OCI-LY7 (cell line): ENCODE data around the gene DHX34. TPM values are rescaled to one million over a fixed set of nuclear protein-coding genes. Genes with fewer than 3 reads are reported as not detected.

Experiments
- BruUV-seq: library from RNA; stranded (reverse); fragments of 400-500 nt; replicated peaks from 2 replicates; lab custom pipeline; 2021; lab: Mats Ljungman, UMichigan
- CTCF ChIA-PET: fragments of 300-600 bp; sonication (Branson Sonifier 250); formaldehyde crosslinking; loops from one replicate; lab custom pipeline; 2022; ENCODE audit warnings: antibody characterized with exemption; ENCODE audit not compliant: unreplicated experiment; lab: Charles Lee
- POLR2A ChIA-PET: fragments of 300-600 bp; sonication (Branson Sonifier 250); formaldehyde crosslinking; loops from one replicate; lab custom pipeline; 2022; ENCODE audit warnings: antibody characterized with exemption; lab: Charles Lee
- DNase-seq: peaks from one replicate; pipeline ENCODE4 v3.0.0-alpha.2; 2015; ENCODE audit warnings: low spot score
- H2AFZ ChIP-seq: fragments of 200-600 bp; sonication (generic), shearing (Covaris generic); 2 replicates; pipeline ENCODE4 v1.6.1; 2014; ENCODE audit warnings: mild to moderate bottlenecking, antibody characterized with exemption, low read length, moderate library complexity
- H3K27ac ChIP-seq: fragments of 200-600 bp; sonication (generic); 2 replicates; pipeline ENCODE4 v1.5.1; 2014; ENCODE audit warnings: mixed run types, low read depth, mild to moderate bottlenecking, moderate library complexity, low read length, inconsistent platforms; ENCODE audit not compliant: poor library complexity, severe bottlenecking
- H3K36me3 ChIP-seq: fragments of 200-600 bp; sonication (generic); 2 replicates; pipeline ENCODE4 v1.6.1; 2014; ENCODE audit warnings: mild to moderate bottlenecking, antibody characterized with exemption, low read length, moderate library complexity, mixed read lengths; ENCODE audit not compliant: insufficient read depth
- H3K4me1 ChIP-seq: fragments of 200-600 bp; sonication (generic); 2 replicates; pipeline ENCODE4 v1.5.1; 2014; ENCODE audit warnings: mild to moderate bottlenecking, low read length; ENCODE audit not compliant: insufficient read depth, poor library complexity, severe bottlenecking
- H3K4me2 ChIP-seq: fragments of 200-600 bp; sonication (generic); 2 replicates; pipeline ENCODE4 v1.6.1; 2014; ENCODE audit warnings: mild to moderate bottlenecking, low read length
- H3K4me3 ChIP-seq: fragments of 200-600 bp; sonication (generic); 2 replicates; pipeline ENCODE4 v1.5.1; 2014; ENCODE audit warnings: mild to moderate bottlenecking, low read depth, low read length; ENCODE audit not compliant: poor library complexity, severe bottlenecking
- H3K79me2 ChIP-seq: fragments of 200-600 bp; sonication (generic); 2 replicates; pipeline ENCODE4 v1.6.1; 2016; ENCODE audit warnings: low read depth, mild to moderate bottlenecking, low read length, moderate library complexity, mixed read lengths; ENCODE audit not compliant: insufficient read depth
- H3K9me2 ChIP-seq: fragments of 200-600 bp; sonication (generic); 2 replicates; pipeline ENCODE4 v1.6.1; 2016; ENCODE audit warnings: mild to moderate bottlenecking, low read length, mixed read lengths; ENCODE audit not compliant: insufficient read depth
- H3K9me3 ChIP-seq: fragments of 200-600 bp; sonication (generic); 2 replicates; pipeline ENCODE4 v1.6.1; 2014; ENCODE audit warnings: mild to moderate bottlenecking, mixed run types, low read length, mixed read lengths
- H4K20me1 ChIP-seq: fragments of 200-600 bp; sonication (generic); 2 replicates; pipeline ENCODE4 v1.6.1; 2014; ENCODE audit warnings: mild to moderate bottlenecking, antibody characterized with exemption, low read length, moderate library complexity, mixed read lengths; ENCODE audit not compliant: insufficient read depth
- CTCF ChIP-seq: fragments of 200-600 bp; sonication (generic); conservative IDR thresholded peaks from 2 replicates; pipeline ENCODE4 v1.5.1; 2014; ENCODE audit warnings: mild to moderate bottlenecking, antibody characterized with exemption, low read length, moderate library complexity, mixed read lengths
- EZH2phosphoT487 ChIP-seq: fragments of 200-600 bp; sonication (generic); IDR thresholded peaks from 2 replicates; pipeline ENCODE4 v1.6.1; 2018; ENCODE audit warnings: low read depth, borderline replicate concordance, mild to moderate bottlenecking, mixed run types, antibody characterized with exemption, low read length, moderate library complexity, mixed read lengths
- intact Hi-C: fragments of 100-400 bp; cut with micrococcal nuclease; formaldehyde crosslinking; loops from one replicate; pipeline ENCODE4 v1.10.0; 2022; ENCODE audit not compliant: unreplicated experiment
- total RNA-seq, 2 experiments: library from RNA; depleted of rRNA in 1 of 2; stranded (reverse); fragments of >200 nt in 1 of 2; shearing (Covaris generic) in 1 of 2; gene quantifications; 2 replicates each; pipeline ENCODE4 v1.2.3, GENCODE V29; 2014 to 2022

DHX34 gene
- total RNA-seq, 2 experiments from 2014 or later = 19.7 to 32.2 TPM

- ChIA-PET CTCF (no interaction called here), POLR2A (interaction anchor here (0.6 kb wide), 1 partner anchor 35 kb away, joined by 3 read pairs; no protein-coding TSS in a partner anchor)
- H3K27ac ChIP-seq = no peak overlapping the region
- no peaks in the 10 kb centered on the region for H3K36me3 ChIP-seq
- BruUV-seq = no TSS peak
- no peak overlapping the region for H3K4me3 ChIP-seq
- DNase-seq = no peak
- intact Hi-C loops = no loop called here
- no peaks in the 10 kb centered on the region for H3K79me2 ChIP-seq
- no peak overlapping the region for H2AFZ ChIP-seq
- H4K20me1 ChIP-seq = no peaks in the 10 kb centered on the region
- no peak overlapping the region for H3K4me2 ChIP-seq
- TF ChIP-seq CTCF = no peak
- H3K9me2 ChIP-seq = no peaks in the 10 kb centered on the region
- no peaks in the 10 kb centered on the region for H3K4me1 ChIP-seq
- no peaks in the 10 kb centered on the region for H3K9me3 ChIP-seq
Observed at GRCh38 chr19:47309038-47309437, 40.1 kb upstream of the DHX34 start.

GRCh38 chr19:47309608-47310007, 39.5 kb upstream of the DHX34 start, which contains the start of gene C5AR1:
Gene C5AR1, plus strand, starts transcription at chr19:47309861. Its CDS starts 35 bp downstream, at chr19:47309896.
- no peaks in the 10 kb centered on the region for H4K20me1 ChIP-seq
- no peaks in the 10 kb centered on the region for H3K79me2 ChIP-seq
- BruUV-seq = no TSS peak
- no peaks in the 10 kb centered on the region for H3K9me3 ChIP-seq
- H3K27ac ChIP-seq = no peak within 1 kb of the TSS
- no peak for DNase-seq
- TF ChIP-seq EZH2phosphoT487 = no peak
- no peak for TF ChIP-seq CTCF
- H3K4me1 ChIP-seq = no peaks in the 10 kb centered on the region
- no peaks in the 10 kb centered on the region for H3K9me2 ChIP-seq
- no peak within 1 kb of the TSS for H3K4me3 ChIP-seq
- intact Hi-C loops = no loop called here
- H2AFZ ChIP-seq = no peak within 1 kb of the TSS
- no peaks in the 10 kb centered on the region for H3K36me3 ChIP-seq
- ChIA-PET CTCF (no interaction called here), POLR2A (no interaction called here)
- H3K4me2 ChIP-seq = no peak within 1 kb of the TSS

GRCh38 chr19:47310323-47310722, 38.8 kb upstream of the DHX34 start:
- Histone ChIP-seq H3K9me2 (no peaks in the 10 kb centered on the region), H3K27ac (no peak overlapping the region), H3K4me1 (no peaks in the 10 kb centered on the region), H3K4me2 (no peak overlapping the region), H3K4me3 (no peak overlapping the region), H3K9me3 (no peaks in the 10 kb centered on the region), H3K36me3 (no peaks in the 10 kb centered on the region), H4K20me1 (no peaks in the 10 kb centered on the region), H3K79me2 (no peaks in the 10 kb centered on the region), H2AFZ (no peak overlapping the region)
- no TSS peak for BruUV-seq
- TF ChIP-seq EZH2phosphoT487 (no peak), CTCF (no peak)
- intact Hi-C loops = no loop called here
- ChIA-PET POLR2A (no interaction called here), CTCF (no interaction called here)
- no peak for DNase-seq
